Thyroid gland (tissue), 4 donors: ENCODE measurements around the gene TBXAS1.

Source experiments
- POLR2A ChIP-seq, 2 donors: fragments of 450-650 bp; IDR thresholded peaks; one replicate each; pipeline ENCODE4 v1.6.1; 2017; ENCODE audit warnings: antibody characterized with exemption in 2 of 2, mild to moderate bottlenecking in 2 of 2, moderate library complexity in 1 of 2
- TF ChIP-seq, protein P1 (sequence below), 6 experiments: fragments of 200-600 bp in 3 of 6; fragments of 450-650 bp in 3 of 6; sonication (generic) in 3 of 6; IDR thresholded peaks; one replicate each; pipeline ENCODE4 v1.5.1; 2016 to 2019; ENCODE audit warnings: antibody characterized with exemption in 6 of 6, mild to moderate bottlenecking in 2 of 6, inconsistent platforms in 1 of 6, moderate library complexity in 1 of 6

DNA sequence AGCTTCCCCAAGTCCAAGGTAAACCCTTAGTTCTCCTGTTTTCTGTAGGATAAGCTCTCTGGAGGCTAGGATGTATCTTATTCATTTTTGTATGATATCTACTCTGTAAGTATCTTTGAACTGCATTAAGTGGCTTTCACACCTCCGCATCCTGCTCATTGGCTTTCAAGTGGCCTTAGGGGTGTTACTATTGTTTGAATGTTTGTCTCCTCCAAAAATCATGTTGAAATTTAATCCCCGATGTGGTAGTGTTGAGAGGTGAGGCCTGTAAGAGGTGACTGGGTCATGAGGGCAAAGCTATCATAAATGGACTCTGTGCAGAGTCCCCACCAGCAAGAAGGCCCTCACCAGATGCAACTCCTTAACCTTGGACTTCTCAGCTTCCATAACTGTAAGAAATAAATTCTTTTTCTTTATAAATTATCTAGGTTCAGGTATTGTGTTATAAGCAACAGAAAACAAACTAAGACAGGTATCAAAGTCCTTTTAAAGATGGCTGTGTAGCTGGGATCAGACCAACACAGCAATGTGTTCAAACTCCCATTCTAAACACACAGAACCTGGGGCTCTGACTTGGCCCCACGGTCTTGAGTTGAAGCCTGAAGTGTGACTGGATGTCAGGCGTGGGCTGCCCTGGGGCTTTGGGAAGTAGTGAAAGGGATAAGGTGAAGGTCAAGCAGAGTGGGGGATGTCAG lies 25.9 kb downstream of the TBXAS1 start:
- TF ChIP-seq, protein P1, sequence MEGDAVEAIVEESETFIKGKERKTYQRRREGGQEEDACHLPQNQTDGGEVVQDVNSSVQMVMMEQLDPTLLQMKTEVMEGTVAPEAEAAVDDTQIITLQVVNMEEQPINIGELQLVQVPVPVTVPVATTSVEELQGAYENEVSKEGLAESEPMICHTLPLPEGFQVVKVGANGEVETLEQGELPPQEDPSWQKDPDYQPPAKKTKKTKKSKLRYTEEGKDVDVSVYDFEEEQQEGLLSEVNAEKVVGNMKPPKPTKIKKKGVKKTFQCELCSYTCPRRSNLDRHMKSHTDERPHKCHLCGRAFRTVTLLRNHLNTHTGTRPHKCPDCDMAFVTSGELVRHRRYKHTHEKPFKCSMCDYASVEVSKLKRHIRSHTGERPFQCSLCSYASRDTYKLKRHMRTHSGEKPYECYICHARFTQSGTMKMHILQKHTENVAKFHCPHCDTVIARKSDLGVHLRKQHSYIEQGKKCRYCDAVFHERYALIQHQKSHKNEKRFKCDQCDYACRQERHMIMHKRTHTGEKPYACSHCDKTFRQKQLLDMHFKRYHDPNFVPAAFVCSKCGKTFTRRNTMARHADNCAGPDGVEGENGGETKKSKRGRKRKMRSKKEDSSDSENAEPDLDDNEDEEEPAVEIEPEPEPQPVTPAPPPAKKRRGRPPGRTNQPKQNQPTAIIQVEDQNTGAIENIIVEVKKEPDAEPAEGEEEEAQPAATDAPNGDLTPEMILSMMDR (IDR thresholded peaks at IDR 0.05): no peak
- TF ChIP-seq POLR2A (IDR thresholded peaks at IDR 0.05): no peak
